GM12878 (cell line): ENCODE results near the gene LSR. TPM values are rescaled to one million over a fixed set of nuclear protein-coding genes. Genes with fewer than 3 reads are reported as not detected.

Experiments used
- ATAC-seq: fragments of 200-7000 bp; cut with Tn5 transposase; 3 replicates; pipeline ENCODE4 v1.9.1; 2020; ENCODE audit warnings: mild to moderate bottlenecking, moderate library complexity
- BruUV-seq: library from RNA; stranded (reverse); fragments of 400-500 nt; replicated peaks from 2 replicates; lab custom pipeline; 2021; lab: Mats Ljungman, UMichigan
- CTCF ChIA-PET: fragments of 300-600 bp; sonication (Branson Sonifier 250); formaldehyde crosslinking; extraction: SDS; loops from one replicate; lab custom pipeline; 2021; ENCODE audit warnings: inconsistent platforms; lab: Yijun Ruan, JAX
- POLR2A ChIA-PET: fragments of 350-600 bp; formaldehyde crosslinking; extraction: SDS; loops from one replicate; lab custom pipeline; 2021; ENCODE audit warnings: inconsistent platforms; lab: Charles Lee
- RAD21 ChIA-PET: fragments of 300-600 bp; sonication (Branson Sonifier 250); formaldehyde crosslinking; loops from one replicate; lab custom pipeline; 2023; ENCODE audit warnings: antibody characterized with exemption; ENCODE audit not compliant: unreplicated experiment; lab: Charles Lee
- SMC1A ChIA-PET: fragments of 300-600 bp; sonication (Branson Sonifier 250); formaldehyde crosslinking; loops from one replicate; lab custom pipeline; 2023; ENCODE audit not compliant: unreplicated experiment, uncharacterized antibody; lab: Charles Lee
- DNase-seq: peaks from one replicate; pipeline ENCODE4 v3.0.0-alpha.2; 2011; ENCODE audit warnings: low read depth, low spot score
- FAIRE-seq: peaks from 3 replicates; lab custom pipeline; 2011; peaks lifted over from hg19 to GRCh38; lab: Jason Lieb, UNC
- H2AFZ ChIP-seq: 2 replicates; pipeline ENCODE4 v1.6.0; 2011; ENCODE audit warnings: low read depth, low read length, control low read depth; ENCODE audit not compliant: control insufficient read depth
- H3K27ac ChIP-seq: 2 replicates; pipeline ENCODE4 v1.5.1; 2011; ENCODE audit warnings: control low read depth; ENCODE audit not compliant: control insufficient read depth, insufficient read depth
- H3K27me3 ChIP-seq, 2 experiments: replicated peaks in 1 of 2; 2 replicates each; pipeline versions ENCODE4 v1.6.0 to v1.6.1; 2011; ENCODE audit warnings: low read length in 1 of 2; ENCODE audit not compliant: control insufficient read depth in 2 of 2, insufficient read depth in 2 of 2
- H3K36me3 ChIP-seq, 2 experiments: 2 replicates each; pipeline ENCODE4 v1.5.1; 2011; ENCODE audit warnings: low read length in 1 of 2; ENCODE audit not compliant: control insufficient read depth in 2 of 2, insufficient read depth in 2 of 2
- H3K4me1 ChIP-seq: 2 replicates; pipeline ENCODE4 v1.6.1; 2011; ENCODE audit warnings: mild to moderate bottlenecking, low read length, moderate library complexity, mixed read lengths; ENCODE audit not compliant: control insufficient read depth, insufficient read depth
- H3K4me2 ChIP-seq: 2 replicates; pipeline ENCODE4 v1.6.0; 2011; ENCODE audit warnings: control low read depth; ENCODE audit not compliant: control insufficient read depth, insufficient read depth
- H3K4me3 ChIP-seq: fragments of 200-600 bp; sonication (generic); 2 replicates; pipeline ENCODE4 v1.5.1; 2016
- H3K79me2 ChIP-seq: 2 replicates; pipeline ENCODE4 v1.6.0; 2011; ENCODE audit warnings: low read length; ENCODE audit not compliant: control insufficient read depth, insufficient read depth
- H3K9ac ChIP-seq: 2 replicates; pipeline ENCODE4 v1.8.0; 2011; ENCODE audit warnings: low read length, control low read depth, mixed read lengths; ENCODE audit not compliant: control insufficient read depth, insufficient read depth
- H3K9me3 ChIP-seq: replicated peaks from 3 replicates; pipeline ENCODE4 v1.5.1; 2011; ENCODE audit warnings: mild to moderate bottlenecking, low read length; ENCODE audit not compliant: control insufficient read depth, insufficient read depth
- H4K20me1 ChIP-seq: 2 replicates; pipeline ENCODE4 v1.6.0; 2011; ENCODE audit not compliant: control insufficient read depth, insufficient read depth
- BCL11A ChIP-seq: IDR thresholded peaks from 2 replicates; pipeline ENCODE4 v1.6.1; 2011; ENCODE audit warnings: low read depth, low read length
- CBFB ChIP-seq: IDR thresholded peaks from 2 replicates; pipeline ENCODE4 v1.6.1; 2016; ENCODE audit warnings: antibody characterized with exemption, low read depth
- CHD2 ChIP-seq: IDR thresholded peaks from 2 replicates; pipeline ENCODE4 v1.6.1; 2011; ENCODE audit warnings: low read depth, low read length, improper control_type of control experiment, borderline replicate concordance
- CHD4 ChIP-seq: fragments of 200-600 bp; sonication (generic); IDR thresholded peaks from 2 replicates; pipeline ENCODE4 v1.6.1; 2016; ENCODE audit warnings: mild to moderate bottlenecking
- HCFC1 ChIP-seq: fragments of 150-350 bp; IDR thresholded peaks from 2 replicates; pipeline ENCODE4 v1.6.1; 2014; ENCODE audit warnings: low read length
- MLLT1 ChIP-seq: fragments of 450-650 bp; IDR thresholded peaks from 2 replicates; pipeline ENCODE4 v1.6.1; 2016; ENCODE audit warnings: mild to moderate bottlenecking
- NR2C2 ChIP-seq: IDR thresholded peaks from 2 replicates; pipeline ENCODE4 v1.6.1; 2011; ENCODE audit warnings: borderline replicate concordance, low read depth; ENCODE audit not compliant: control insufficient read depth, insufficient read length
- SMARCA5 ChIP-seq: fragments of 450-650 bp; IDR thresholded peaks from 2 replicates; pipeline ENCODE4 v1.6.1; 2017; ENCODE audit warnings: mild to moderate bottlenecking
- SUPT20H ChIP-seq: IDR thresholded peaks from 2 replicates; pipeline ENCODE4 v1.6.1; 2011; ENCODE audit warnings: low read depth, mild to moderate bottlenecking, low read length, moderate library complexity, borderline replicate concordance; ENCODE audit not compliant: control insufficient read depth
- TAF1 ChIP-seq: IDR thresholded peaks from 2 replicates; pipeline ENCODE4 v1.6.1; 2011; ENCODE audit warnings: mild to moderate bottlenecking, low read depth, low read length, borderline replicate concordance
- TARDBP ChIP-seq: IDR thresholded peaks from 2 replicates; pipeline ENCODE4 v1.6.1; 2016; ENCODE audit warnings: borderline replicate concordance
- ZNF217 ChIP-seq: fragments of 450-650 bp; IDR thresholded peaks from 2 replicates; pipeline ENCODE4 v1.6.1; 2017; ENCODE audit warnings: antibody characterized with exemption, mild to moderate bottlenecking
- ZZZ3 ChIP-seq: IDR thresholded peaks from 2 replicates; pipeline ENCODE4 v1.6.1; 2011; ENCODE audit warnings: low read depth; ENCODE audit not compliant: control insufficient read depth, insufficient read length
- in situ Hi-C: fragments of 300-500 bp; cut with MboI; formaldehyde crosslinking; loops from 9 replicates; pipeline ENCODE4 v1.14.3; 2018; ENCODE audit warnings: mixed read lengths
- intact Hi-C: fragments of 100-400 bp; cut with micrococcal nuclease; formaldehyde crosslinking; loops from one replicate; pipeline ENCODE4 v1.14.2; 2022; ENCODE audit not compliant: unreplicated experiment
- polyA plus RNA-seq, 11 experiments: library from polyadenylated mRNA; depleted of rRNA in 4 of 11; unstranded in 6 of 11; stranded (reverse) in 5 of 11; fragments of >200 nt; fragmentation: Nextera tagmentation in 4 of 11; fragmentation: Illumina TruSeq in 1 of 11; extraction: Ambion mirVana in 4 of 11; extraction: Trizol in 1 of 11; gene quantifications; 1 replicate in 1 of 11; 2 replicates in 10 of 11; pipeline versions ENCODE4 v1.2.1 to v1.2.3, GENCODE V29; 2011 to 2016; ENCODE audit warnings: inconsistent platforms in 2 of 11, missing spikeins in 2 of 11, low read depth in 1 of 11
- total RNA-seq, 4 experiments: library from RNA; depleted of rRNA in 3 of 4; stranded (reverse); fragments of >200 nt in 3 of 4; fragmentation: Illumina TruSeq in 1 of 4; extraction: Trizol in 1 of 4; gene quantifications; 2 replicates each; pipeline versions ENCODE4 v1.2.1 to v1.2.3, GENCODE V29; 2013 to 2021
- TF ChIP-seq, protein P1 (sequence below): fragments of 450-650 bp; IDR thresholded peaks from 2 replicates; pipeline ENCODE4 v1.6.1; 2017; ENCODE audit warnings: mild to moderate bottlenecking, low read depth, inconsistent platforms; ENCODE audit not compliant: poor library complexity, severe bottlenecking

LSR gene
- total and polyA plus RNA-seq, 10 of the 15 experiments (the other 5 are each of a cell fraction or from before 2014, with no cell fraction given): 0.26 to 53.9 (median 26.3) TPM

GRCh38 chr19:35217649-35217990, 31.2 kb upstream of the LSR start:
- Histone ChIP-seq H2AFZ (no peak overlapping the region), H3K27me3 (no peaks in the 10 kb centered on the region), H3K79me2 (no peaks in the 10 kb centered on the region), H3K4me3 (no peak overlapping the region), H3K36me3 (no peaks in the 10 kb centered on the region), H3K9ac (no peak overlapping the region), H4K20me1 (no peaks in the 10 kb centered on the region), H3K4me1 (peaks cover 23% of the 10 kb centered on the region), H3K27ac (no peak overlapping the region), H3K9me3 (peaks cover 12% of the 10 kb centered on the region), H3K4me2 (no peak overlapping the region)
- ATAC-seq: no peak
- no peak for DNase-seq
- FAIRE-seq: no peak
- RAD21 ChIA-PET: interaction anchor here (0.8 to 3.6 kb wide), 2 partner anchors 75 to 105 kb away, joined by 4 to 17 read pairs; partner anchors contain the start of gene FXYD7
- CTCF ChIA-PET: interaction anchor here (0.6 to 3.0 kb wide), 6 partner anchors 21 to 161 kb away, joined by 3 to 22 read pairs (median 3); partner anchors contain the start of gene FXYD7
- BruUV-seq: no TSS peak
- intact Hi-C loops (no loop called here), in situ Hi-C loops (no loop called here)
- POLR2A ChIA-PET: interaction anchor here (0.7 to 1.0 kb wide), 2 partner anchors 36 to 183 kb away, joined by 3 to 5 read pairs; no protein-coding TSS in a partner anchor
- SMC1A ChIA-PET: interaction anchor here (0.6 to 1.6 kb wide), 3 partner anchors 22 to 145 kb away, joined by 3 to 12 read pairs (median 3); no protein-coding TSS in a partner anchor
- no peak for TF ChIP-seq SUPT20H
- TF ChIP-seq CBFB: no peak
- TF ChIP-seq HCFC1: no peak
- no peak for TF ChIP-seq CHD4
- no peak for TF ChIP-seq ZZZ3
- TF ChIP-seq TAF1: no peak
- TF ChIP-seq MLLT1: no peak
- no peak for TF ChIP-seq NR2C2
- TF ChIP-seq SMARCA5: no peak
- no peak for TF ChIP-seq ZNF217
- TF ChIP-seq TARDBP: no peak
- no peak for TF ChIP-seq CHD2
- no peak for TF ChIP-seq BCL11A
- TF ChIP-seq, protein P1, sequence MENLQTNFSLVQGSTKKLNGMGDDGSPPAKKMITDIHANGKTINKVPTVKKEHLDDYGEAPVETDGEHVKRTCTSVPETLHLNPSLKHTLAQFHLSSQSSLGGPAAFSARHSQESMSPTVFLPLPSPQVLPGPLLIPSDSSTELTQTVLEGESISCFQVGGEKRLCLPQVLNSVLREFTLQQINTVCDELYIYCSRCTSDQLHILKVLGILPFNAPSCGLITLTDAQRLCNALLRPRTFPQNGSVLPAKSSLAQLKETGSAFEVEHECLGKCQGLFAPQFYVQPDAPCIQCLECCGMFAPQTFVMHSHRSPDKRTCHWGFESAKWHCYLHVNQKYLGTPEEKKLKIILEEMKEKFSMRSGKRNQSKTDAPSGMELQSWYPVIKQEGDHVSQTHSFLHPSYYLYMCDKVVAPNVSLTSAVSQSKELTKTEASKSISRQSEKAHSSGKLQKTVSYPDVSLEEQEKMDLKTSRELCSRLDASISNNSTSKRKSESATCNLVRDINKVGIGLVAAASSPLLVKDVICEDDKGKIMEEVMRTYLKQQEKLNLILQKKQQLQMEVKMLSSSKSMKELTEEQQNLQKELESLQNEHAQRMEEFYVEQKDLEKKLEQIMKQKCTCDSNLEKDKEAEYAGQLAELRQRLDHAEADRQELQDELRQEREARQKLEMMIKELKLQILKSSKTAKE: no peak
